Uterus (tissue), 2 donors: Measurements from ENCODE around the gene RUFY3.

Experiments
- CTCF ChIP-seq, 4 experiments: fragments of 200-600 bp in 2 of 4; fragments of 450-650 bp in 2 of 4; sonication (generic) in 2 of 4; IDR thresholded peaks; one replicate each; pipeline ENCODE4 v1.5.1; 2016 to 2019; ENCODE audit warnings: antibody characterized with exemption in 4 of 4, mild to moderate bottlenecking in 2 of 4, moderate library complexity in 1 of 4
- POLR2A ChIP-seq, 2 donors: fragments of 450-650 bp; IDR thresholded peaks; one replicate each; pipeline ENCODE4 v1.6.1; 2016; ENCODE audit warnings: antibody characterized with exemption in 2 of 2, mild to moderate bottlenecking in 1 of 2, moderate library complexity in 1 of 2

GRCh38 chr4:70793626-70794025 is 71.9 kb downstream of the RUFY3 start:
- TF ChIP-seq CTCF (IDR thresholded peaks at IDR 0.05) (no peak), POLR2A (IDR thresholded peaks at IDR 0.05) (no peak)
